B cell (primary cell): ENCODE results near the gene MPHOSPH6. TPM values are rescaled to one million over a fixed set of nuclear protein-coding genes. Genes with fewer than 3 reads are reported as not detected.

ENCODE experiments used
- ATAC-seq: fragments of 200-7000 bp; cut with Tn5 transposase; one replicate; pipeline ENCODE4 v1.10.0; 2021; ENCODE audit warnings: low read depth, mild to moderate bottlenecking, moderate number of reproducible peaks, moderate library complexity
- CTCF ChIA-PET: fragments of 350-600 bp; sonication (Branson Sonifier 250); formaldehyde crosslinking; loops from one replicate; lab custom pipeline; 2021; ENCODE audit warnings: antibody characterized with exemption, inconsistent platforms; lab: Charles Lee
- POLR2A ChIA-PET: fragments of 350-600 bp; sonication (Branson Sonifier 250); formaldehyde crosslinking; loops from one replicate; lab custom pipeline; 2021; ENCODE audit warnings: antibody characterized with exemption; lab: Charles Lee
- DNase-seq: peaks from one replicate; pipeline ENCODE4 v3.0.0; 2013
- H2AFZ ChIP-seq: 2 replicates; pipeline ENCODE4 v1.6.1; 2012; ENCODE audit warnings: mild to moderate bottlenecking, low read depth, low read length; ENCODE audit not compliant: insufficient read depth, poor library complexity, severe bottlenecking
- H3K27ac ChIP-seq, 2 donors: 1 replicate in 1 of 2; 2 replicates in 1 of 2; pipeline ENCODE4 v1.5.1; 2012 to 2013; ENCODE audit warnings: low read length in 2 of 2, mild to moderate bottlenecking in 2 of 2, moderate library complexity in 1 of 2
- H3K27me3 ChIP-seq, 4 experiments: fragments of 200-600 bp in 1 of 4; sonication (generic) in 1 of 4; replicated peaks in 1 of 4; 1 replicate in 2 of 4; 2 replicates in 2 of 4; pipeline versions ENCODE4 v1.6.1 to v1.7.0; 2013 to 2016; ENCODE audit warnings: low read length in 3 of 4, mild to moderate bottlenecking in 2 of 4, mixed read lengths in 1 of 4, moderate library complexity in 1 of 4; ENCODE audit not compliant: insufficient read depth in 4 of 4, control insufficient read depth in 3 of 4; ENCODE audit errors: control extremely low read depth in 1 of 4
- H3K36me3 ChIP-seq, 2 experiments: replicated peaks in 1 of 2; 1 replicate in 1 of 2; 2 replicates in 1 of 2; pipeline versions ENCODE4 v1.6.1 to v1.7.1; 2013; ENCODE audit warnings: low read length in 1 of 2; ENCODE audit not compliant: insufficient read depth in 2 of 2, control insufficient read depth in 1 of 2; ENCODE audit errors: control extremely low read depth in 1 of 2, extremely low read depth in 1 of 2
- H3K4me1 ChIP-seq, 2 donors: fragments of 200-600 bp in 1 of 2; sonication (generic) in 1 of 2; 1 replicate in 1 of 2; 2 replicates in 1 of 2; pipeline versions ENCODE4 v1.5.1 to v1.6.1; 2013 to 2017; ENCODE audit warnings: low read length in 2 of 2; ENCODE audit not compliant: control insufficient read depth in 2 of 2, insufficient read depth in 2 of 2
- H3K4me2 ChIP-seq: replicated peaks from 2 replicates; pipeline ENCODE3; 2012; ENCODE audit warnings: mild to moderate bottlenecking, low read depth, low read length; ENCODE audit not compliant: poor library complexity, severe bottlenecking
- H3K4me3 ChIP-seq, 5 experiments: fragments of 200-600 bp in 1 of 5; sonication (generic) in 1 of 5; 1 replicate in 3 of 5; 2 replicates in 2 of 5; pipeline versions ENCODE4 v1.5.1 to v1.7.0; 2011 to 2016; ENCODE audit warnings: low read length in 4 of 5, mild to moderate bottlenecking in 4 of 5, low read depth in 2 of 5, control low read depth in 1 of 5, moderate library complexity in 1 of 5; ENCODE audit not compliant: insufficient read depth in 1 of 5; ENCODE audit errors: control extremely low read depth in 1 of 5, extremely low read depth in 1 of 5
- H3K79me2 ChIP-seq: fragments of 200-600 bp; sonication (generic); one replicate; pipeline ENCODE4 v1.6.0; 2016; ENCODE audit warnings: low read length; ENCODE audit not compliant: control insufficient read depth, insufficient read depth
- H3K9ac ChIP-seq: fragments of 200-600 bp; sonication (generic); 2 replicates; pipeline ENCODE4 v1.6.1; 2017; ENCODE audit warnings: mild to moderate bottlenecking, low read length, moderate library complexity
- H3K9me3 ChIP-seq, 3 donors: one replicate each; pipeline versions ENCODE4 v1.6.1 to v1.7.1; 2013; ENCODE audit warnings: low read length in 2 of 3; ENCODE audit not compliant: control insufficient read depth in 2 of 3, insufficient read depth in 1 of 3; ENCODE audit errors: control extremely low read depth in 1 of 3
- H4K20me1 ChIP-seq: 2 replicates; pipeline ENCODE4 v1.6.0; 2012; ENCODE audit warnings: mild to moderate bottlenecking, low read length; ENCODE audit not compliant: insufficient read depth, control insufficient read depth, poor library complexity, severe bottlenecking
- H3K27ac Mint-ChIP-seq: one replicate; pipeline ENCODE4 v1.8.0; 2021; ENCODE audit warnings: mixed read lengths
- H3K27me3 Mint-ChIP-seq: one replicate; pipeline ENCODE4 v1.8.0; 2021; ENCODE audit warnings: mixed read lengths
- H3K4me1 Mint-ChIP-seq: one replicate; pipeline ENCODE4 v1.8.0; 2021; ENCODE audit warnings: mixed read lengths
- H3K4me3 Mint-ChIP-seq: one replicate; pipeline ENCODE4 v1.8.0; 2021; ENCODE audit warnings: mixed read lengths
- H3K9me3 Mint-ChIP-seq: one replicate; pipeline ENCODE4 v1.8.0; 2022; ENCODE audit warnings: mixed read lengths; ENCODE audit not compliant: insufficient read depth
- EZH2 ChIP-seq: IDR thresholded peaks from 2 replicates; pipeline ENCODE4 v1.6.1; 2012; ENCODE audit warnings: borderline replicate concordance, low read depth, mild to moderate bottlenecking, moderate library complexity, low read length; ENCODE audit not compliant: insufficient read depth, poor library complexity, severe bottlenecking
- WGBS: methylation state at CpG from one replicate; pipeline ENCODE4 v1.1.5; 2013; ENCODE audit warnings: missing lambda C conversion rate; ENCODE audit not compliant: insufficient coverage; 5-methylcytosine and 5-hydroxymethylcytosine counted together
- intact Hi-C: fragments of 100-400 bp; cut with micrococcal nuclease; formaldehyde crosslinking; loops from one replicate; pipeline ENCODE4 v1.10.0; 2022
- polyA plus RNA-seq: library from polyadenylated mRNA; depleted of rRNA; stranded (reverse); fragments of >200 nt; gene quantifications from 2 replicates; pipeline ENCODE4 v1.2.3, GENCODE V29; 2012
- total RNA-seq, 2 donors: library from RNA; stranded (reverse); fragments of 120-200 nt in 1 of 2; gene quantifications; 1 replicate in 1 of 2; 2 replicates in 1 of 2; pipeline versions ENCODE4 v1.2.3 to v1.2.4, GENCODE V29; 2013 to 2022
- TF ChIP-seq, protein P1 (sequence below): fragments of 200-600 bp; IDR thresholded peaks from one replicate; pipeline ENCODE4 v1.8.0; 2022; ENCODE audit warnings: antibody characterized with exemption, mild to moderate bottlenecking

MPHOSPH6 gene
- total and polyA plus RNA-seq, 2 donors (not counting 1 experiment from before 2014, with no cell fraction given): 4.6 to 20.4 TPM

DNA sequence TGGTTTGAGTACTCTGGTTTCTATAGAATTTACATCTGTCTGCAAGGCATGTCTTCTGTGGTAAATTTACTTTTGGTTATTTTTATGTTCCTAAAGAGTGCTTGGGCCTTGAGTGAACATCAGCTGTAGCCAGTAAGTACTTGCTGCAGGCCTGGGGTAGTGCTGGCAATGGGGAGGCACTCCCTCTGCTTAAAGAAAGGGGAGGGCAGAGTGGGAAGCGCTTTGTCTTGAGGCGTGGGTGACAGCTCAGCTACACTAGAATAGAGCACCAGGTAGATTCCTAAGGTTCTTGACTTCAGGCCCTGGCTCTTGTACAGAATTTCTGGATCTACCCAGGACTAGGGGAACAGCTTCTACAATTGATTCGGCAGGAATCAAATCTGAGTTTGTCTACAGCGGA, 50.6 kb downstream of the MPHOSPH6 start:
- Mint-ChIP-seq H3K4me1 (no peaks in the 10 kb centered on the region), H3K4me3 (no peak overlapping the region), H3K27ac (no peak overlapping the region), H3K9me3 (no peaks in the 10 kb centered on the region), H3K27me3 (peaks cover under 1% of the 10 kb centered on the region)
- H3K4me3 ChIP-seq: no peak overlapping the region
- no peak overlapping the region for H3K27ac ChIP-seq
- no peaks in the 10 kb centered on the region for H4K20me1 ChIP-seq
- DNase-seq: no peak
- ChIA-PET POLR2A (no interaction called here), CTCF (no interaction called here)
- no peak overlapping the region for H2AFZ ChIP-seq
- no peaks in the 10 kb centered on the region for H3K79me2 ChIP-seq
- H3K9me3 ChIP-seq: no peaks in the 10 kb centered on the region
- no peaks in the 10 kb centered on the region for H3K4me1 ChIP-seq
- H3K36me3 ChIP-seq: no peaks in the 10 kb centered on the region
- WGBS: 78% methylated on average over 2 of the region's 4 CpGs
- no peak overlapping the region for H3K4me2 ChIP-seq
- ATAC-seq: no peak
- intact Hi-C loops: no loop called here
- TF ChIP-seq EZH2: no peak
- TF ChIP-seq, protein P1, sequence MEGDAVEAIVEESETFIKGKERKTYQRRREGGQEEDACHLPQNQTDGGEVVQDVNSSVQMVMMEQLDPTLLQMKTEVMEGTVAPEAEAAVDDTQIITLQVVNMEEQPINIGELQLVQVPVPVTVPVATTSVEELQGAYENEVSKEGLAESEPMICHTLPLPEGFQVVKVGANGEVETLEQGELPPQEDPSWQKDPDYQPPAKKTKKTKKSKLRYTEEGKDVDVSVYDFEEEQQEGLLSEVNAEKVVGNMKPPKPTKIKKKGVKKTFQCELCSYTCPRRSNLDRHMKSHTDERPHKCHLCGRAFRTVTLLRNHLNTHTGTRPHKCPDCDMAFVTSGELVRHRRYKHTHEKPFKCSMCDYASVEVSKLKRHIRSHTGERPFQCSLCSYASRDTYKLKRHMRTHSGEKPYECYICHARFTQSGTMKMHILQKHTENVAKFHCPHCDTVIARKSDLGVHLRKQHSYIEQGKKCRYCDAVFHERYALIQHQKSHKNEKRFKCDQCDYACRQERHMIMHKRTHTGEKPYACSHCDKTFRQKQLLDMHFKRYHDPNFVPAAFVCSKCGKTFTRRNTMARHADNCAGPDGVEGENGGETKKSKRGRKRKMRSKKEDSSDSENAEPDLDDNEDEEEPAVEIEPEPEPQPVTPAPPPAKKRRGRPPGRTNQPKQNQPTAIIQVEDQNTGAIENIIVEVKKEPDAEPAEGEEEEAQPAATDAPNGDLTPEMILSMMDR: no peak
- H3K27me3 ChIP-seq: no peaks in the 10 kb centered on the region
- H3K9ac ChIP-seq: no peak overlapping the region

DNA sequence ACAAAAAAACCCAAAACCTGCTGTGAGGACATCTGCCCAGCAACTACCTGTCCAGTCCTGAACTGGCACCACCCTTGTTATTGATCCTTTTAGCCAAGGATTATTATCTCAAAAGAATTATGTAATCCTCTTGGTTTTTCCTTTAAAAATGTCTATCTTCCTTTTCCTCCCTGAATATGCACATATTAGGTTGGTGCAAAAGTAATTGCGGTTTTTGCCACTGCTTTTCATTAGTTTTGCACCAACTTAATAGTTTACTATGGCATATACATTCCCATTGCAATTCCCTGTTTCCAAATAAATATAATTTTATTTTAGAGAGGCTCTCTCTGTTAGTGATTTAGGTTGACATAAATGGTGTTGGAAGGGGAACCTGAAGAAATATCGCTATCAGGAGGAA, 51.3 kb downstream of the MPHOSPH6 start:
- Histone ChIP-seq H3K4me3 (no peak overlapping the region), H3K9ac (no peak overlapping the region), H2AFZ (no peak overlapping the region), H3K27ac (no peak overlapping the region), H3K4me2 (no peak overlapping the region), H3K9me3 (no peaks in the 10 kb centered on the region), H3K4me1 (no peaks in the 10 kb centered on the region), H4K20me1 (no peaks in the 10 kb centered on the region), H3K79me2 (no peaks in the 10 kb centered on the region), H3K36me3 (no peaks in the 10 kb centered on the region), H3K27me3 (peaks cover 0 to under 1% (median 0%) of the 10 kb centered on the region in 4 experiments)
- ATAC-seq (no peak), DNase-seq (no peak)
- Mint-ChIP-seq H3K4me3 (no peak overlapping the region), H3K4me1 (no peaks in the 10 kb centered on the region), H3K27me3 (peaks cover 7% of the 10 kb centered on the region), H3K27ac (no peak overlapping the region), H3K9me3 (no peaks in the 10 kb centered on the region)
- no CpG with 5 or more reads among the region's 2 CpGs for WGBS
- no peak for TF ChIP-seq EZH2
- TF ChIP-seq, protein P1: no peak
- POLR2A ChIA-PET: no interaction called here
- CTCF ChIA-PET: no interaction called here
- intact Hi-C loops: no loop called here
